CD4-positive, alpha-beta memory T cell (primary cell): ENCODE data around the gene ITPKA. TPM values are rescaled to one million over a fixed set of nuclear protein-coding genes. Genes with fewer than 3 reads are reported as not detected.

Experiments used
- CTCF ChIA-PET: fragments of 350-600 bp; sonication (Branson Sonifier 250); formaldehyde crosslinking; loops from one replicate; lab custom pipeline; 2021; ENCODE audit warnings: inconsistent platforms; ENCODE audit not compliant: partially characterized antibody; lab: Charles Lee
- POLR2A ChIA-PET: fragments of 350-600 bp; sonication (Branson Sonifier 250); formaldehyde crosslinking; loops from one replicate; lab custom pipeline; 2021; ENCODE audit not compliant: partially characterized antibody; lab: Charles Lee
- DNase-seq, 5 donors: peaks; one replicate each; pipeline versions ENCODE4 v3.0.0 to v3.0.0-alpha.2; 2020 to 2022; ENCODE audit warnings: mixed read lengths in 1 of 5
- H3K27ac ChIP-seq: one replicate; pipeline ENCODE4 v1.7.0; 2013; ENCODE audit warnings: low read depth, low read length
- H3K27me3 ChIP-seq: 2 replicates; pipeline ENCODE4 v1.7.0; 2013; ENCODE audit warnings: mild to moderate bottlenecking, low read length, moderate library complexity; ENCODE audit not compliant: insufficient read depth
- H3K36me3 ChIP-seq: 2 replicates; pipeline ENCODE4 v1.7.0; 2013; ENCODE audit warnings: mild to moderate bottlenecking, low read length, moderate library complexity; ENCODE audit not compliant: insufficient read depth
- H3K4me1 ChIP-seq: 2 replicates; pipeline ENCODE4 v1.7.0; 2013; ENCODE audit warnings: mild to moderate bottlenecking, low read length, moderate library complexity; ENCODE audit not compliant: insufficient read depth
- H3K4me3 ChIP-seq, 2 donors: one replicate each; pipeline ENCODE4 v1.7.0; 2013; ENCODE audit warnings: low read length in 2 of 2, mild to moderate bottlenecking in 1 of 2
- H3K9me3 ChIP-seq, 2 donors: one replicate each; pipeline ENCODE4 v1.7.0; 2013; ENCODE audit warnings: low read length in 2 of 2, control low read depth in 1 of 2; ENCODE audit not compliant: control insufficient read depth in 1 of 2
- H3K27ac Mint-ChIP-seq, 7 donors: one replicate each; pipeline ENCODE4 v1.8.0; 2020 to 2021; ENCODE audit warnings: mixed read lengths in 7 of 7, mild to moderate bottlenecking in 6 of 7, inconsistent platforms in 3 of 7, moderate library complexity in 3 of 7
- H3K27me3 Mint-ChIP-seq, 2 donors: one replicate each; pipeline ENCODE4 v1.8.0; 2020 to 2021; ENCODE audit warnings: mixed read lengths in 2 of 2
- H3K36me3 Mint-ChIP-seq, 2 donors: one replicate each; pipeline ENCODE4 v1.8.0; 2020 to 2021; ENCODE audit warnings: mixed read lengths in 2 of 2, inconsistent platforms in 1 of 2, mild to moderate bottlenecking in 1 of 2
- H3K4me1 Mint-ChIP-seq, 4 donors: one replicate each; pipeline ENCODE4 v1.8.0; 2020 to 2021; ENCODE audit warnings: mixed read lengths in 4 of 4, mild to moderate bottlenecking in 1 of 4
- H3K4me3 Mint-ChIP-seq, 8 donors: one replicate each; pipeline ENCODE4 v1.8.0; 2020 to 2021; ENCODE audit warnings: mixed read lengths in 8 of 8, mild to moderate bottlenecking in 7 of 8, moderate library complexity in 6 of 8, inconsistent platforms in 3 of 8
- H3K9me3 Mint-ChIP-seq, 8 donors: one replicate each; pipeline ENCODE4 v1.8.0; 2020 to 2021; ENCODE audit warnings: mixed read lengths in 8 of 8, mild to moderate bottlenecking in 5 of 8, inconsistent platforms in 3 of 8, moderate library complexity in 1 of 8
- intact Hi-C: fragments of 100-400 bp; cut with micrococcal nuclease; formaldehyde crosslinking; loops from one replicate; pipeline ENCODE4 v1.15.1; 2023
- polyA plus RNA-seq, 2 donors: library from polyadenylated mRNA; unstranded; fragments of 300-500 nt; fragmentation: Illumina TruSeq; gene quantifications; one replicate each; pipeline ENCODE4 v1.2.3, GENCODE V29; 2021
- total RNA-seq, 2 experiments: library from RNA; stranded (reverse); gene quantifications; one replicate each; pipeline ENCODE4 v1.2.3, GENCODE V29; 2021

The ITPKA gene
- total and polyA plus RNA-seq, 4 experiments from 2014 or later = 0.23 to 0.46 (median 0.36) TPM; not detected in 1

DNA sequence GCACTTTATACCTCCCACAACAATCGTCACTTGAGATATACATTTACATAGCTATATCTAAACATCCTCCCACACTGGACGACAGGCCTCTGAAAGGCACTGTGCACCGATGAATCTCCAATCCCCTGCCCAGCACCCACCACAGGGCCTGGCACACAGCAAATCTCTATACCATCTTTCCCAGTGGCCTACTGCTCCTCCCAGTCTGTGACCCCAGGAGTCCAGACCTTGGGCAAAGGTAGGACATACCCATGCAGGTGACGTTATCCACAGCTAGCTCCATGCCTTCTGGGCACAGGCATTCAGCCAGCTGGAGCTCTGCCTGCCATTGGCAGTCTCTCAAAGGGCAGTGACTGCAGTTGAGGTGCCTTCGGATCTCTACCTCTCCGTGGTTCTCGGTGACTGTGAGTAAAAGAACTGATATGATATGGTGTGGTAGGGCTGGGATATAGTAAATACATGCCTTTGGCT is 14.2 kb downstream of the ITPKA start:
- Histone ChIP-seq H3K27ac (no peak overlapping the region), H3K9me3 (no peaks in the 10 kb centered on the region), H3K36me3 (no peaks in the 10 kb centered on the region), H3K4me1 (peaks cover 9% of the 10 kb centered on the region), H3K27me3 (peaks cover 8% of the 10 kb centered on the region), H3K4me3 (no peak overlapping the region)
- CTCF ChIA-PET = interaction anchor here (1.9 to 3.8 kb wide), 2 partner anchors 15 to 43 kb away, joined by 7 to 23 read pairs; partner anchors contain the start of gene ITPKA
- H3K4me3 Mint-ChIP-seq = no peak overlapping the region
- no peaks in the 10 kb centered on the region for H3K36me3 Mint-ChIP-seq
- no peak for DNase-seq
- POLR2A ChIA-PET = no interaction called here
- intact Hi-C loops = no loop called here
- peak overlapping the region in 2 of 7 donors; percentile 5 to 55 for H3K27ac Mint-ChIP-seq
- peaks cover 1 to 18% (median 8%) of the 10 kb centered on the region in 4 donors for H3K4me1 Mint-ChIP-seq
- H3K9me3 Mint-ChIP-seq = no peaks in the 10 kb centered on the region
- H3K27me3 Mint-ChIP-seq = peaks cover 9 to 10% of the 10 kb centered on the region in 2 donors

DNA sequence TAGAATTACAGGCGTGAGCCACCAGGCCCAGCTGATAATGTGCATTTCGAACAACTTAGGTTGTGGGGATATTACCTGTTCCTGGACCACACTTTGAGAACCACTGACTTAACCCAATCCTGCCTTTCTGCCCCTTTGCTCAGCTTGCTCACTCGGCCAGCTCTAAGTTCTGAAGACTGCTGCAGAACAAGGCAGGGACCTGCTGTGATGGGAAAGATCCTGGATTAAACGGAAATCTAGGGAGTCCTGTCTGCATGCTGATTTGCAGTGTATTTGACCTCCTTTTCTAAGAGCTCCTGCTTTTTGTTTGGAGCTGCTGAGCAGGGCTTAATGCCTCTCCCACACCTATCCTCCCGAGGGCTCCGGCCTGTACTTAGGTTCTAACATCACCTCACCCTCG is 17.1 kb downstream of the ITPKA start:
- Mint-ChIP-seq H3K4me1 (peaks cover 6 to 33% (median 24%) of the 10 kb centered on the region in 4 donors), H3K27ac (no peak overlapping the region), H3K4me3 (peak overlapping the region in 5 of 8 donors; percentile 17 to 52 (median 38)), H3K36me3 (no peaks in the 10 kb centered on the region), H3K27me3 (peaks cover 10 to 13% of the 10 kb centered on the region in 2 donors), H3K9me3 (no peaks in the 10 kb centered on the region)
- H3K9me3 ChIP-seq = no peaks in the 10 kb centered on the region
- intact Hi-C loops = no loop called here
- no peaks in the 10 kb centered on the region for H3K36me3 ChIP-seq
- H3K27ac ChIP-seq = no peak overlapping the region
- POLR2A ChIA-PET = interaction anchor here (1.5 kb wide), 1 partner anchor 9 kb away, joined by 4 read pairs; no protein-coding TSS in a partner anchor
- peak in 1 of 5 donors; percentile 22 for DNase-seq
- H3K4me3 ChIP-seq = no peak overlapping the region
- CTCF ChIA-PET = interaction anchor here (0.6 kb wide), 1 partner anchor 11 kb away, joined by 3 read pairs; no protein-coding TSS in a partner anchor
- H3K27me3 ChIP-seq = peaks cover 17% of the 10 kb centered on the region
- peaks cover 27% of the 10 kb centered on the region for H3K4me1 ChIP-seq

DNA sequence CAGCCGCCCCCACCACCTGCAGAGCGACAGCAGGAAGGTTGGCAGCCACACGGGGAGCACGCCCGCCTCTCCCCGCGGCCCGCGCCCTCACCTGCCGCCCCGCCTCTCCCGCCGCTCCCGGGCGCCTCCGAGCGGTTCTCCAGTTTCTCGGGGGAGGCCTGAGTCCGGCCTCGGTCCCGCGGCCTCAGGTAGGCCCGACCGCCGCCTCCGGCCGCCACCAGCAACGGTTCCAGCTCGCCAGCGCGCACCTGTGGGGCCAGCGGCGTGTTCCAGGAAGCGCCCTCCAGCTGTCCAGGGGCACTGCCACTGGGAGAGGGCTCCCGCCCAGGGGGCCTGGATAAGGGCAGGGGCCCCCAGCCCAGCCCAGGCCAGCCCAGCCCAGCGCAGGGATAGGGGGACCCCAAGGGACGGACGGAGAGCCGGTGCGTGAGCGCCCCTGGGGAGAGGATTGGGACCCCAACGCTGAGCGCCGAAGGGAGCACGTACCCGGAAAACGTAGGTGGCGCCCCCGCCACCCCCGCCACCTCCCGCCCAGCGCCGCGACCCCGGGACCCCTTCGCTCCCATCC is 17.7 kb downstream of the ITPKA start:
- peak overlapping the region in 1 of 8 donors; percentile 84 for H3K4me3 Mint-ChIP-seq

DNA sequence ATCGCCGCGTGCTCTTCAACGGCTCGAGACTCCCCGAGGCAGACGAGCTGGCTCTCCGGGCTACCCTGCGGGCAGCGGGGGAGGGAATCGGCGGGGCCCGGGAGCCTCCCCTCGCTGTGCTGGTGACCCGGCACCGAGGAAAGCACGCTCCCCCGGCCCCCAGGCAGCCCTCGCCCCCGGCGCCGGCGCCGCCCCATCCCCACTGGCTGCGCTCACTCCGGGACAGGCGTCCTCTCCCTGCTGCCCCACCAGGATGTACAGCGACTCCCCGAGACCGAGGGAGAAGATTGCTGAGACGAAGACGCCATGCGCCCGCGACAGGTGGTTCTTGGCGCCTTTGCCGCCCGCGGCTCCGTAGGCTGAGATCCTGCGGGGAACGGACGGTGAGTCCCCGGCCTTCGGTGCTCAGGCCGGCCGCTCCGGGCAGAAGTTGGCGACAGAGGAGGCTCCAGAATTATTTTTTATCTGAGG is 18.3 kb downstream of the ITPKA start:
- peak overlapping the region; percentile 81 to 86 (median 83) for H3K4me3 Mint-ChIP-seq
- peak overlapping the region in 1 of 2 donors; percentile 52 for H3K4me3 ChIP-seq
- POLR2A ChIA-PET = interaction anchor here (1.0 to 1.5 kb wide), 2 partner anchors 11 to 18 kb away, joined by 4 to 5 read pairs; no protein-coding TSS in a partner anchor
- no peaks in the 10 kb centered on the region for H3K9me3 Mint-ChIP-seq
- DNase-seq = peak in 2 of 5 donors; percentile 28 to 30
- CTCF ChIA-PET = no interaction called here
- no peaks in the 10 kb centered on the region for H3K9me3 ChIP-seq
- H3K4me1 Mint-ChIP-seq = peaks cover 6 to 33% (median 24%) of the 10 kb centered on the region in 4 donors
- H3K36me3 ChIP-seq = no peaks in the 10 kb centered on the region
- H3K4me1 ChIP-seq = peaks cover 27% of the 10 kb centered on the region
- peaks cover 10 to 13% of the 10 kb centered on the region in 2 donors for H3K27me3 Mint-ChIP-seq
- intact Hi-C loops = loop anchor here (2.0 kb wide), 1 partner anchor 47 kb away; no protein-coding TSS in a partner anchor
- H3K27ac Mint-ChIP-seq = peak overlapping the region in 2 of 7 donors; percentile 6 to 65
- H3K27me3 ChIP-seq = peaks cover 17% of the 10 kb centered on the region
- peaks cover 0 to 3% of the 10 kb centered on the region in 2 donors for H3K36me3 Mint-ChIP-seq
- H3K27ac ChIP-seq = no peak overlapping the region

More for the DNA sequence above, 17.7 kb downstream of the ITPKA start:
- Histone ChIP-seq H3K9me3 (no peaks in the 10 kb centered on the region), H3K4me1 (peaks cover 27% of the 10 kb centered on the region), H3K27me3 (peaks cover 17% of the 10 kb centered on the region), H3K36me3 (no peaks in the 10 kb centered on the region), H3K27ac (no peak overlapping the region), H3K4me3 (no peak overlapping the region)
- Mint-ChIP-seq H3K9me3 (no peaks in the 10 kb centered on the region), H3K4me1 (peaks cover 6 to 33% (median 24%) of the 10 kb centered on the region in 4 donors), H3K27me3 (peaks cover 10 to 13% of the 10 kb centered on the region in 2 donors), H3K36me3 (no peaks in the 10 kb centered on the region), H3K27ac (no peak overlapping the region)
- CTCF ChIA-PET = no interaction called here
- DNase-seq = no peak
- intact Hi-C loops = no loop called here
- POLR2A ChIA-PET = interaction anchor here (1.0 to 1.5 kb wide), 2 partner anchors 10 to 17 kb away, joined by 4 to 5 read pairs; no protein-coding TSS in a partner anchor

DNA sequence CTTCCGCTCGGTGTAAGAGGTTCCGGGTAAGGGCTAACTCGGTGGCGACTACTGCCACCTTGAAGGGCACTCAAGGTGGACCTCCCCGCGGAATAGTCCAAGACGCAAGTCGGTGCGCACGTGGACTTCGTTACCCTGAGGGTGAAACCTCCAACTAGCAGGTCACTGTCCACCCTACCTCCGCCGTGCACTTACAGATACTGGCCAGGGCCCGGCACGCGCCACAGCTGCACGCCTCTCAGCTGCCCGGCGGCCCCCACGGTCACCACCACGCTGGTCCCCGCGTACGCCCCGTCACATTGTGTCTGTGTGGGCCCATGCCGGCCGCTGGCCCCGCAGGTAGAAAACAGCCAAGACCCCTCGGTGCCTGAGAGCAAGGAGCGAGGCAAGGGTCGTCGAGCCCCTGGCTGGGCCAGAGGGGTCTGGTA is 18.9 kb downstream of the ITPKA start:
- Histone ChIP-seq H3K4me3 (peak overlapping the region in 1 of 2 donors; percentile 52), H3K27me3 (peaks cover 17% of the 10 kb centered on the region), H3K9me3 (no peaks in the 10 kb centered on the region), H3K4me1 (peaks cover 27% of the 10 kb centered on the region), H3K36me3 (no peaks in the 10 kb centered on the region), H3K27ac (no peak overlapping the region)
- intact Hi-C loops = loop anchor here (2.0 kb wide), 1 partner anchor 48 kb away; no protein-coding TSS in a partner anchor
- H3K27me3 Mint-ChIP-seq = peaks cover 10 to 13% of the 10 kb centered on the region in 2 donors
- CTCF ChIA-PET = no interaction called here
- no peaks in the 10 kb centered on the region for H3K9me3 Mint-ChIP-seq
- peak overlapping the region in 4 of 7 donors; percentile 65 to 74 (median 68) for H3K27ac Mint-ChIP-seq
- H3K4me1 Mint-ChIP-seq = peaks cover 6 to 33% (median 24%) of the 10 kb centered on the region in 4 donors
- no peak for DNase-seq
- POLR2A ChIA-PET = interaction anchor here (1.7 to 1.8 kb wide), 2 partner anchors 19 to 109 kb away, joined by 4 to 5 read pairs; partner anchors contain the start of gene ITPKA
- peaks cover 0 to 3% of the 10 kb centered on the region in 2 donors for H3K36me3 Mint-ChIP-seq
- peak overlapping the region; percentile 81 to 86 (median 83) for H3K4me3 Mint-ChIP-seq

DNA sequence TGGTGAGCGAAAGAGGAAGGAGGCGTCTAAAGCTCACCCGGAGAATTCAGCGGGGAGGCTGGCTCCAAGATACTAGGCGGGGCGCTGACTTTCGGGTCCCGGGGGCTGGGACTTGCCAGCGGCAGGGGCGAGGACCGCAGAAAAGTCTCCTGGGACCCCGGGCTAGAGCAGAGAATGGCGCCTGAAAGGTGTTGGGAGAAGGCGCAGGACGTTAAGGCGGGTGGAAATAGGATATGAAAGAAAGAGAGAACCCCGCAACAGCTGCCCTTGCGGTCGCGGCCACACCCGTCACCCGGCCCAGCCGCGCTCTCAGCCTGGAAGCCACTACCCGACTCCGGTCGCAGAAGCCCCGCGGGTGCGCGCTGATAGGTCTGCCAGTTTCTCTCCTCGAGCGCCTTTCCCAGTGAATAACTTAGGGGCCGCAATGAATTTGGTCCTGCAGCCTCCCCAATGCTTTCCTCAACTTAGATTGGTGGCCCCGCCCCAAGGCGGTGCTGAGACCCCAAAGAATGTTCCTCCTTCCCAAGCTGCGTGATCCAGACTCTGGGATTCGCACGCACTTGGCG is 19.3 kb downstream of the ITPKA start:
- no peaks in the 10 kb centered on the region for H3K36me3 ChIP-seq
- ChIA-PET CTCF (interaction anchor here (0.9 kb wide), 1 partner anchor 47 kb away, joined by 3 read pairs; no protein-coding TSS in a partner anchor), POLR2A (interaction anchor here (1.7 to 1.8 kb wide), 2 partner anchors 19 to 109 kb away, joined by 4 to 5 read pairs; partner anchors contain the start of gene ITPKA)
- H3K9me3 Mint-ChIP-seq = no peaks in the 10 kb centered on the region
- H3K9me3 ChIP-seq = no peaks in the 10 kb centered on the region
- peaks cover 27% of the 10 kb centered on the region for H3K4me1 ChIP-seq
- H3K27me3 Mint-ChIP-seq = peaks cover 10 to 13% of the 10 kb centered on the region in 2 donors
- DNase-seq = peak in 2 of 5 donors; percentile 26 to 38
- intact Hi-C loops = loop anchor here (2.0 kb wide), 1 partner anchor 48 kb away; no protein-coding TSS in a partner anchor
- H3K27me3 ChIP-seq = peaks cover 17% of the 10 kb centered on the region
- peaks cover 0 to 3% of the 10 kb centered on the region in 2 donors for H3K36me3 Mint-ChIP-seq
- H3K27ac Mint-ChIP-seq = peak overlapping the region in 6 of 7 donors; percentile 65 to 75 (median 68)
- H3K27ac ChIP-seq = no peak overlapping the region
- H3K4me1 Mint-ChIP-seq = peaks cover 6 to 33% (median 24%) of the 10 kb centered on the region in 4 donors
- peak overlapping the region; percentile 52 to 57 for H3K4me3 ChIP-seq
- peak overlapping the region; percentile 81 to 86 (median 83) for H3K4me3 Mint-ChIP-seq
